GM18507 (cell line): ENCODE data around the gene DIS3L2.
"Not testable (repeated sequence)": the region's sequence is repeated elsewhere in the genome, so short reads cannot be mapped to it uniquely, and the experiment has no call there.

Experiments used
- DNase-seq: peaks from one replicate; pipeline ENCODE4 v3.0.0; 2011; ENCODE audit warnings: low read depth; ENCODE audit not compliant: insufficient read length; ENCODE audit errors: extremely low spot score
- FAIRE-seq: peaks from 2 replicates; lab custom pipeline; 2011; peaks lifted over from hg19 to GRCh38; lab: Jason Lieb, UNC

Gene DIS3L2

DNA sequence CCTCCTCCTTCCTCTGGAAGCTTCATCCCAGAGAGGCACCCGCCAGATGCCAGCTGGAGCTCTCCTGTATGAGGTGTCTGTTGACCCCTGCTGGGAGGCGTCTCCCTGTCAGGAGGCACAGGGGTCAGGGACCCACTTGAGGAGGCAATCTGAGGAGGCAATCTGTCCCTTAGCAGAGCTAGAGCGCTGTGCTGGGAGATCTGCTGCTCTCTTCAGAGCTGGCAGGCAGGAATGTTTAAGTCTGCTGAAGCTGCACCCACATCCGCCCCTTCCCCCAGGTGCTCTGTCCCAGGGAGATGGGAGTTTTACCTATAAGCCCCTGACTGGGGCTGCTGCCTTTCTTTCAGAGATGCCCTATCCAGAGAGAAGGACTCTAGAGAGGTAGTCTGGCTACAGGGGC is 75.4 kb downstream of the DIS3L2 start:
- DNase-seq, FAIRE-seq: not testable (repeated sequence)

DNA sequence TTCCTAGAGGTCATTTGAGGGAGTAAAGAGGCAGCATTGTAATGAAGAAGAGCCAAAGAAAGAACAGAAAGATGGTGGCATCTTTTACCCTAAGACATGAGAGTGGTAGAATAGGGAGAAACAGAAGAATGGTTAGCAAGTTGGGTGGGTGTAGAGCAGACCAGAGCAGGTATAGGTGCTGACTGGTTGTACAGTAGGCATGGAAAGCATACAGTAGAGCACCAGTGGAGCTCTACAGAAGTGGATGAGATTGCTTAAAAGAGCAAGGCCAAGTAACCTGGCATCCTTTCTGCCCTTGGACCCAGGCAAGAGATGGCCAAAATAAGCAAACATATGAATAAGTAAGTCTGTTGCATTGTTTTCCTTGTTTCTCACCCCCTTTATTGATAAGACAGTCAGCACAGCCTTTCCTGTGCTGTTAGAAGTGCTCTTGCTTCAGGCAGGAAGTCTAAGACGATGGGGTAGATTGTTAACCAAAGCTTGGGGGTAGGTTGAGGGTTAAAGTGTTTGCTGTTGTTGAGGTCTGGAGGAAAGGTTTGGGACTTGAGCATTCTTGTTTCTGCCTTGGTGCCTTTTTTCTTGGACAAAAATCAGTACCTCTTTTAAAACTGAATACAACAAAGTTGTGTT is 76.9 kb downstream of the DIS3L2 start:
- FAIRE-seq (no peak), DNase-seq (no peak)

DNA sequence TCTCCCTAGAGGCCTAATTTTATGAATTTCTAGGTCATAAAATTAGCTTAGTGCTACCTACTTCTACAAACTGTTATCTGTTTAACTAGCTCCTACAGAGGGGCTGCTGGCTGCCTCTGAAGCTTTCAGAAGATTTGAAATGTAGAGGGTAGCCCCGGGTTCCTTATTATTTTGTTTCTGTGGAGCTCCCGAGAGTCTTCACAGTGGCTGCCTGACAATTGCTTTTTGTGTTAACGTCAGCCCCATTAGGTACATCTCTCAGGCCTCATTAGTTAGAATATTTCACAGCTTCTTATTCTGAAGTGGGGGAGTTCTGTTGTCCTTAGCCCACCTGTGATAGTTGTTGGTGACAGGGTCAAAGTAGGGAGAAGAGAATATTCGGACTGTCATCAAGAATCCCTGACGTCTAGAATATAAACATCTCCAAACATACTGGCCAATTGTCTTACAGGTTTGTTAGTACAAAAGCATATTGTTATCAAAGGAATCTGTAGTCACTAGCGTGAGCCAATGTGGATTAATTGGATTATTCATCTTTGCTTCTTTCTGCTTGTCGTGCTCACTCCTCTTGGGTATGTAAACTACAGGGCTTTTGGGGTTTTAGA is 77.5 kb downstream of the DIS3L2 start:
- no peak for DNase-seq
- FAIRE-seq: no peak

DNA sequence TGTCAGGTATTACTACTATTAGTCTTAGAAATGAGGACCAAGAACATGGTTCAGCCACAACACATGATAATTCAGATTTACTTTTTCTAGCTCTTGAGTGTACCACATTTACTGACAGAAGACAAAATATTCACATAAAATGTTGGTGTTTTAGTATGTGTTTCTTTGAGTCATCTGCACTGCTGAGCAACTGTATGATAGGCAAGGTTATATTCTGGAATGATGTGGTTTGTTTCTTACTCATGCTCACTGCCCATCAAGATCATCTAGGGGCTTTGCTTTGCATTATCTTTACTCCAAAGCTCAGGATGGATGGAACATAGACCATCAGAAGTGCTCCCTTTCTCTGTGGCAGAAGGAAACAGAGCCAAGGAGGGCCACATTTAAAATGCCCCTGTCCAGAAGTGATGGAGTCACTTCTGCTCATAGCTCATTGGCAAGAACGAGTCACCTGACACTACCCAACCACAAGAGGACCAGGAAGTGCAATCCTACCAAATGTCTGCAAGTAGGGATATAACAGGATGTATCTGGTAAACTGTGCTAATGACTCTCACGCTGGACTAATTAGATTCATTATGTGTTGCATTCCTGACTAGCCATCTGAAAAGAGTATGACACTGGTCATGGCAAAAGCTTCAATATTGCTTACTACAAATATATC is 81.5 kb downstream of the DIS3L2 start:
- no peak for DNase-seq

DNA sequence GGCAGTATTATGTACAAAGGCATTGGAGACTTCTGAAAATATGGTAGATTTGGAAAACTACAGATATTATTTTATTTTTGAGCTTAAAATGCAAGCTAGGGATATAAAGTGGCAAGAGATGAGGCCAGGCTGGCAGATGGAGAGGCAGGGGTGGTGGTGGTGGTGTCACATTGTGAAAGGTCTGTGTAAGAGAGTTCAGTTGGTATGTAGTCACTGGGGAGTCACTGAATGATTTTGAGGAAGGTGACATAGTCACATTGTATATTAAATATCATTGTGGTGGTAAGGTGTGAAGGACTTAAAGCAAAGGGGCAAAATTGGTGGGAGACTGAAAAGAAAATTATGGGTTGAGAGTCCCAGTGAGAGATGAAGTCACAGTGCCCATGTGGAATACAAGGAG is 82.5 kb downstream of the DIS3L2 start:
- FAIRE-seq (no peak), DNase-seq (no peak)

More for the DNA sequence above, 81.5 kb downstream of the DIS3L2 start:
- FAIRE-seq: no peak

DNA sequence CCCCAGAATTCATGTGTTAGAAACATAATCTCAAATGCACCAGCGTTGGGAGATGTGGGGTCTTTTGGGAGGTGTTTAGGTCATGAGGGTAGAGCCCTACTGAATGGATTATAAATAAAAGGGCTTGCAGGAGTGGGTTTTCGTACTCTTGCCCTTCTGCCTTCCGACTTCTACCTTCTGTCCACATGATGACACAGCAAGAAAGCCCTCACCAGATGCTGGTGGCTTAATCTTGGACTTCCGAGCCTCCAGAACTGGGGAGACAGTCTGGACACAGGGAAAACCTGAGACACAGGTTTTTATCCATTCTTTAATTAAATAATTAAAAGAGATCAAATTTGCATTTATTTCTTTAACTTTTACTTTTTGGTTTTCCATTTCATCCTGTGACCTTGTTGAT is 87.8 kb downstream of the DIS3L2 start:
- FAIRE-seq (no peak), DNase-seq (no peak)

DNA sequence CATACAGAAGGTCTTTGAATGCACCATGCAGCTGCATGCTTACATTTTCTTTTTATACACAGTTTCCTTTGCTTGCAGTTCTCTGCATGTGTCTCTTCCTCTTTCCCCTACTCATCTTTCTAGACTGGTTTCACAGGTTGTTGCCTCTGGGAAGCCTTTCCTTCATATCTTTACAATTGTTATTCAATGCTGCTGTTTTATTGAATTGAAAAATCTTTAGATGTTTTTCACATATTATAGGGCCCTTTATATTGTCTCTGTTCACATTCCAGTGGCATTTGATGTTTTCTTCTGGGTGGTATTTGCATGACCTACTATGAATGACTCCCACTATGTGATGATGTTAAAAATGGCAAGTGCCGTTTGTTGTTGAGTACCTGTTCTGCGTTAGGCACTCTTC is 91.1 kb downstream of the DIS3L2 start:
- DNase-seq (no peak), FAIRE-seq (no peak)

DNA sequence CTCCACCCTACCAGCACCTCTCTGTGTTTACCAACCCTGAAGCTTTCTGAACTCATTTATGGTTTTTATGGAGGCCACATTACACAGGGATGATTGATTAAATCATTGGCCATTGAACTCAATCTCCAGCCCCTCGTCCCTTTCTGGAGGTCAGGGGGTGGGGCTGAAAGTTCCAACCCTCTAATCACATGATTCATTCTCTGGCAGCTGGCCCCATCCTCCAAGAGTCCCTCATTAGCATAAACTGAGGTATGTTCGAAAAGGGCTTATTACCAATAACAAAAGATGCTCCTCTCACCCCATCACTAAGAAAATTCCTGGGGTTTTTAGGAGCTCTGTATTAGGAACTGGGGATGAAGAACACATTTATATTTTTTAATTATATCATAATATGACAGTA is 92.3 kb downstream of the DIS3L2 start:
- no peak for DNase-seq
- no peak for FAIRE-seq

DNA sequence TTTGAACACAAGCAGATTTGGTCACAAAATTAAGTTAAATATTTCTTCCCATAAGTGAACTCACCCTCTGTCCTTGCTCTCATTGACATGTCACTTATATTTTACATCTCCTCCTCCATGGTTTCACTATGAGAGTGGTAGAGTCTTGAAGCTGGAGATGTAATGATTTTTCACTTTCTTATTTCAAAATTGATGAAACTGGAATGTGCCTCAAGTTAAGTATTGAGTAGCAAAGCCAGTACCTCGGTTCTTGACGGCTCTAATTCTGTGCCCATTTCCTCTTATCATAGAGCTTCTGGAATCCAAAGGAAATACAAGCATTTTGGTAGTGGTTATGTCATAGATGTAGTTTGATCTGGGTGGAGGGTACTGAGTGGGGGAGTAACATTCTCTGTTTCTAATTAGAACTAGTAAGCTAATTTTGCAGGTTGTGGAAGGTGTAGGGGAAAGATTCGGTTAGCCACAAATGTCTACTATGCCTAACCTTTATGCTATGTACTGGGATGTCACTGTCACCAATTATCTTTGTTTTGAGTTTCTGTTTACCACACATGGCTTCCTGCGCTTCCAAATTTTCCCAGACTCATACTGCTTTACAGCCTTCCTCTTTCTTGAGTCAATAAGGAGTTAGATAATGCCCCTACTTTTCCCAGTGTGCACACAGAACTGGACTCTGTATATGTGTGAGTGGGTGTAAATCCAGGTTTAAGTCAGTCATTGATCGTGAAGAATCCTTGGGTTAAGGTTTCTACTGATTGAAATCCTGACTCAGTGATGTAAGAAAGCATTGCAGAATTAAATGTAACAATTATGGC is 96.8 kb downstream of the DIS3L2 start:
- DNase-seq: no peak
- peak; percentile 26 for FAIRE-seq

DNA sequence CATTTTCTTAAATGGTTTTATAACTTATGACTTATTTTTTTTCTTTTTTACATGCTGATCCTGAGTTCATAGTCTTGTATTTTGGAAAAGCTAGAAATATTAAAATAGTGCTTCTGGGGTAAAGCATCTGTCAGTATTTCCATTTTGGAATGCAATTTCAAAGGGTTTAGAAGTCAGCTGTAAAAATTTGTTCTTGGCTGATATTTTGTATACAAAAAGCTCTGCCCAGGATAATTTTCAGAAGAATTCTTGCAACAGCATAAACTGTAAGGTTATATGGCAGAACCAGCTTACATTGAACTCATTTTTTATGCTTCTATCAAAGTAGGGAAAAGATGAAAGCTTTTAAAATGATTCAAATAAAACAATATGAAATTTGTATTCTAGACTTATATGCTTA is 97.4 kb downstream of the DIS3L2 start:
- no peak for DNase-seq
- no peak for FAIRE-seq

DNA sequence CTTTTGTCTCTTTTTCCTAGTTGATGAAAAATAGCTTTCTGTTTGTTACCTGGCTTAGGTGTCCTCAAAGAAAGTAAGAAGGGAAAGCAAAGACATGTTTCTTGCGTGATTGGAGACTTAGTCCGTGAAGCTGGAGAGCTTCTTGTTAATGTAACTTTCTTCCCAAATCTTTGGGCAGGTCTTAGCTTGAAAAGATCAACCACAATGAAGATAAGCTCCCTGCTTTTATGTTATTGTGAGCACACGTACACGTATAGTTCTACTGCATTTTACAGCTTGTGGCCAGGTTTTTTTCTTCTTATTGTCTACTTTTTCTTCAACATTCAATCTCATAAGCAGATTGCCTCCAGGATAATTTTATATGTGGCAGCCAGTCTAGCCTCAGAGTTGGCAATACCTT is 99.8 kb downstream of the DIS3L2 start:
- no peak for FAIRE-seq
- no peak for DNase-seq

DNA sequence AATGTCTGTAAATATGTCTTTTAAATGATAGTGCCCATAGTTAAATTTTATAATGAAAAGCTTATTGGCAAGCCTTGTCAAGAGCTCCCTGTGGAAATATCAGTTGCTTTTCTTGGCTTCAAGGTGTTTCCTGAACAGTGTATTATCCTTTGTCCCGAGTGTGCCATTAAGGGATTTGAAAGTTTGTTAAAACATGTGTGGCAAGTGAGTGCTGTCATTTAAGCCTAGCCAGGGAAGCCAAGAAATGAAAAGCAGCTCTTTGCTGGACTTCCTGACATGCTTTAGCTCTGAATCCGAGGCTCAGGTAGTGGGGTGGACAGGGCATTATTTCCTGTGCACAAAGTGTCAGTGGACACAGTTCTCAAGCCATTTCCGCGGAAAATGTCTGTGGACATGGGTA is 111.5 kb downstream of the DIS3L2 start:
- FAIRE-seq (no peak), DNase-seq (no peak)

DNA sequence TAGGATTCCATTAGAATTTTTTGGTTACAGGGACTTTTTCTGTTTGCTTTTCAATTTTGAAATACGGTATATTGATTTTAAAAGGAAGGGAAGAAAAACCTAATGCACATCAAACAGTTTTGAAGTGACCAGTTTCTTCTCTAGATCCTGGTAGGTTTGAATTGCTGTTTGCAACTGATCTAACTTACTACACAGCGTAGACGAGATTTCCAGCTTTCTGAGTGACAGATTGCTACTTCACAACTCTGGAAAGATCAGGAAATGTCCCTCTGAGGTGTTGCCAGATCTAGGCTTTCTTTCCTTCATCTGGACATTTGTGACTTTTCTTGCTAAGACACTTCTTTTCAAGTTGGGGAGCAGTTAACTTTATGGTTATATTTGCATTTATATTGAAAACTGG is 112.2 kb downstream of the DIS3L2 start:
- FAIRE-seq: no peak

DNA sequence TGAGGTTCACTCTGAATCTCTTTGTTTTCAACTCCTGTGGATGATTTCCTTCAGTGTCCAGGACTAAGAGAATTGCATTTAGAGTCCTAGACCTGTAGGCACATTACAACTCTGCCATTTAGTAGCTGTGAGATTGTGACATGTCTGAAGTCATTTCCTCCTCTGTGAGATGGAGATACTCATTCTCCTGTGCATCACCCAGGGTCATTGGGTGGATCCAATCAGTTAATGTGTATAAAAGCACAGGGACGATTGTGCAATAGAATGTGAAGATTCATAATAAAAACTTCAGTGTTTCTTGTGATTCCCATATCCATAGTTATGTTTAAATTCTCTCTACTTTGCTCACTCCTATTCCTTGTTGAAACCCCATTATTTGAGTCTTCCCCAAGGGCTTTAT is 113.6 kb downstream of the DIS3L2 start:
- DNase-seq (no peak), FAIRE-seq (no peak)

More for the DNA sequence above, 112.2 kb downstream of the DIS3L2 start:
- no peak for DNase-seq

DNA sequence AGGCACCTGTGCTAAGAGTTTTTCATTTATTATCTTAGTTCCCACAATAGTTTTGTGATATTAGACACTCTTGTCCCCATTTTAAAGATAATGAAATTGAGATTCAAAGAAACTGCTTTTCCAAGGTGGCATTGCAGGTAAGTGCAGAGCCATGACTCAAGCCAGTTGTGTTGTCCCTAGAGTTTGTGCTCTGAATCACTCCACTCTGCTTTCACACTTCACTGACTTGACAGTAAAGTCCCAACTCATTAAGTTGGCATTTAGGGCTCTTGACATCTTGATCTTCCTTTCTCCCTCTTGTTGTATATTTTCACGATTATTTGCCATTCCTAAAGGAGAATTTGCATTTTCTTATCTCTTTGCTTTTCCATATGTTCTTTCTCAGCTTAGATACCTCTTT is 114.3 kb downstream of the DIS3L2 start:
- DNase-seq (no peak), FAIRE-seq (no peak)

DNA sequence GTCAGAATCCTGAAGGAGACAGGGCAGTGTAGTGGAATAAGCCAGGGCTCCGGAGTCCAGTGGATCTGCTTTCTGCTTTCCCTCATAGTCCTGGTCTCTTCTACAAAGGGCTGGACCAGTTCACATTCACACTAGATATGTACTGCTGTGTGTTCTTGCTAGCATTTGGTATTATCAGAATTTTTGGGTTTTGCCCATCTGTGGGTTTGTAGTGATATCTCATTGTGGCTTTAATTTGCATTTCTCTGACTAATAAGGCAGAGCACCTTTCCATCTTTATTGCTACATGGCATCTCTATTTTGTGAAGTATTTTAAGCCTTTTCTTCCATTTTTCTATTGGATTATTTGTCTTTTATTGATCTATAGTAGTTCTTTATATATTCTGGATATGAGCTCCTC is 114.8 kb downstream of the DIS3L2 start:
- DNase-seq (no peak), FAIRE-seq (no peak)

DNA sequence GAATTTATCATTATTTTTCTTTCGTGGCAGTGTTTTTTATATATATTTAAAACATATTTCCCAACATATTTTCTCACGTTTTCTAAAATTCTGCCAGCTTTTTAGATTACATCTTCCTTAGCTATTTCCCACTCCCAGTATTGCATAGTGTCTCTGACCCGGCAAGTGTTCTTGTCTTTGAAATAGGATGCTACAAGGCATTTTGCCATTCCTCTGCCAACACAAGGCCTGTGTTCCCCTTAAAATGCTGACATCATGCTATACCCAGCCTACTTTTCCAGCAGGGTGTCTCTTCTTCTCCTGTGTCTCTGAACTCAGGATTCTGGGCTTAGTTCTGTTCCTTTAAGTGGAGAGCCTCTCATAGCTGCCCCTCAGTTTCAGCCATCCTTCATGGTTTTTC is 115.2 kb downstream of the DIS3L2 start:
- no peak for DNase-seq
- FAIRE-seq: no peak

DNA sequence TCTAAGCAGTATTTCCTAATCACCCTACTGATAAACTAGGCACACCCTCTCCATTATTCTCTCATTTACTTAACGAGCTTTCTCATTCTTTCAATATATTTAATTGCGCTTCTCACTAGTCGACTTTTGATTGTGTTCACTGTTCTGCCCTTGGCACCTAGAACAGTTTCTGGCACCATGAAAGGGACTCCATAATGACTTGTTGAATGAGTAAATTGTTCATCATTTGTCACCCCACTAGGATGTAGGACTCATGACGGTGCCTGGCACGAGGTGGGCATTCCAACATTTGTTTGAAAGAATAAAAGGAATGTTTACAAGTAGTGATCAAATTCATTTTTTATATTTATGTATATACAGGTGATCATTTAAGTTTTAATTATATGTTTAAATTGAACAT is 123.7 kb downstream of the DIS3L2 start:
- no peak for FAIRE-seq
- no peak for DNase-seq

DNA sequence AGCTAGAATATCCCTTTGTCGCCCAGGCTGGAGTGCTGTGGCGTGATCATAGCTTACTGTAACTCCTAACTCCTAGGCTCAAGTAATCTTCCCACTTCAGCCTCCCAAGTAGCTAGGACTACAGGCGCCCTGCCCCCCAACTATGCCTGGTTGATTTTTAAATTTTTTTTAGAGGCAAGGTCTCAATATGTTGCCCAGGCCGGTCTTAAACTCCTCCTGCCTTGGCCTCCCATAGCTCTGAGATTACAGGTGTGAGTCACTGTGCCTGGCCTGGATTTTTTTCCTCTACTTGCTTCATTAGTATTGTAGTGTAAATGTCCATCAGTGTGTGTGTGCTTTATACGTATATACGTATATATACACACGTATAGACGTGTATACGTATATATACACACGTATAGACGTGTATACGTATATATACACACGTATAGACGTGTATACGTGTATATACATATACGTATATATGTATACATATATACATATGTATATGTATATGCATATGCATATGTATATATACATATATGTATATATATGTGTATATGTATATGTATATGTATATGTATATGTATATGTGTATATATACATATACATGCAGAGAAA is 124.4 kb downstream of the DIS3L2 start:
- DNase-seq (no peak), FAIRE-seq (no peak)

DNA sequence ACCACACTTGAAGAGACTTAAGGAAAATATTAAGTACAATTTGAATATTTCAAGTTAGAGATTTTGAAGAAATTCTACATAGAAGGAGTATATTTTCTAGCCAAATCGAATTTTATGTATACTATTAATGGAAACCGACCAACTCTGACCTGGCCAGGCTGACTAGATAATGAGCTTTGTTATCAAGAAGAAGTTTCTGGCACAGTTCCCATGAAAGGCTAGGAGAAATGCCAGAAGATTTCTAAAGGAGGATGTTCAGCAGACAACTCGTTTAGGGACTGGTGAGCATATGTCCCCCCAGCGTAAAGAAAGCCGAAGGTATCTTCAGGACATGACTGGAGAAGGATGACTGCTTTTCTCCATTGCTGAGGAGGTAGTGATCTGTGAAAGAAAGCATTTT is 127.3 kb downstream of the DIS3L2 start:
- DNase-seq: no peak
- no peak for FAIRE-seq
